Thoracic aorta (tissue), 2 donors: ENCODE results near the gene ACKR2. TPM values are rescaled to one million over a fixed set of nuclear protein-coding genes. Genes with fewer than 3 reads are reported as not detected.

Experiments
- ATAC-seq: fragments of 150-250 bp; one replicate; pipeline ENCODE4 v1.8.0; 2017; ENCODE audit warnings: low read depth; ENCODE audit not compliant: insufficient number of reproducible peaks, low FRiP score
- DNase-seq: peaks from one replicate; pipeline ENCODE4 v3.0.0-alpha.2; 2020; ENCODE audit warnings: low spot score
- H3K27ac ChIP-seq, 2 donors: fragments of 200-600 bp; sonication (generic); 1 replicate in 1 of 2; 2 replicates in 1 of 2; pipeline ENCODE4 v1.5.1; 2016; ENCODE audit warnings: mild to moderate bottlenecking in 2 of 2, moderate library complexity in 2 of 2
- H3K27me3 ChIP-seq: fragments of 200-600 bp; sonication (generic); replicated peaks from 2 replicates; pipeline ENCODE4 v1.6.0; 2016; ENCODE audit warnings: mild to moderate bottlenecking; ENCODE audit not compliant: insufficient read depth
- H3K36me3 ChIP-seq: fragments of 200-600 bp; sonication (generic); one replicate; pipeline ENCODE4 v1.5.1; 2016
- H3K4me1 ChIP-seq, 2 donors: fragments of 200-600 bp; sonication (generic); 1 replicate in 1 of 2; 2 replicates in 1 of 2; pipeline versions ENCODE4 v1.5.1 to v1.6.0; 2016; ENCODE audit warnings: low read depth in 2 of 2, mild to moderate bottlenecking in 1 of 2; ENCODE audit not compliant: control insufficient read depth in 1 of 2
- H3K4me3 ChIP-seq: fragments of 200-600 bp; sonication (generic); 2 replicates; pipeline ENCODE4 v1.5.1; 2016; ENCODE audit warnings: mild to moderate bottlenecking
- H3K9me3 ChIP-seq: fragments of 200-600 bp; sonication (generic); 2 replicates; pipeline ENCODE4 v1.5.1; 2016
- total RNA-seq, 2 donors: library from RNA; depleted of rRNA; stranded (reverse); fragments of >200 nt; gene quantifications; one replicate each; pipeline versions ENCODE4 v1.1.0 to v1.2.3, GENCODE V29; 2016
- TF ChIP-seq, protein P1 (sequence below): fragments of 200-600 bp; sonication (generic); IDR thresholded peaks from one replicate; pipeline ENCODE4 v1.5.1; 2019; ENCODE audit warnings: antibody characterized with exemption

The ACKR2 gene
- total RNA-seq, 2 donors from 2014 or later = 10.0 to 11.9 TPM

DNA sequence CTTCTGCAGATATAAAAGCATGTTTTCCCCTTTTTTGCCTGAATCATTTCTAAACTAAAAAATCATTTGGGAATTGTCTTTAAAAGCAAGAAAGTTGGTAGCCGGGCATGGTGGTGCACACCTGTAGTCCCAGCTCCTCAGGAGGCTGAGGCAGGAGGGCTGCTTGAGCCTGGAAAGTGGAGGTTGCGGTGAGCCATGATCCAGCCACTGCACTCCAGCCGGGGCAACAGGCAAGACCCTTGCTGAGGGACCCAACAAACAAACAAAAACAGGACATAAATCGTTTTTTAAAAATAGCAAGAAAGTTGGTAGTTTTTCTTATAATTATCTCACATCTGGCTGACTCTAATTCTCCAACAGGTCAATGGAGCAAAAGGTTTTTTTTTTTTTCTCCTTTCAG lies 7.5 kb upstream of the ACKR2 start:
- no peak for ATAC-seq

DNA sequence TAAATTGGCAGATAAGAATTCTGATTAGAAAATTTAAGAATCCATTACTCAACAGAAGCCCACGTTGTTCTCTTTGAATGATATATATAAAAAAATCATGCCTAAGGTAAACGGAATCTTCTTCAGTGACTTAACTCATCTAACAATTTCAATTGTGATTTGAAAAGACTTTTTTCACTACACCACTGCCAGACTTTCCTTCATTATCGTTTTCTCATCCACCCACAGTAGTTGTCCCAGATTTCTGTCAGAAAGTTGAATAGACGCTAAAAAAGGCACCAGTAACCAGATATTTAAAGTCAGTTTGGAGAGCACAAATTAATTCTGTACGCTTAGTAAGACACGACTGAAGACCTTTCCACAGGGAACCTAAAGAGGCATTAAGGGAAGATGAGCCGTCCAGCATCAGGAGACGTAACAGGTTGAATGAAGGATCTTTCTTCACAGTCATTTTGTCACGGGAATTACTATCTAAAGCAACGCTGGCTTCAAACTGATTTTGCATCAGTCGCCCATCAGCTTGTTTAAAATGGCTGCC lies 6.3 kb upstream of the ACKR2 start:
- H3K4me1 ChIP-seq = peaks cover 15 to 29% of the 10 kb centered on the region in 2 donors
- TF ChIP-seq, protein P1, sequence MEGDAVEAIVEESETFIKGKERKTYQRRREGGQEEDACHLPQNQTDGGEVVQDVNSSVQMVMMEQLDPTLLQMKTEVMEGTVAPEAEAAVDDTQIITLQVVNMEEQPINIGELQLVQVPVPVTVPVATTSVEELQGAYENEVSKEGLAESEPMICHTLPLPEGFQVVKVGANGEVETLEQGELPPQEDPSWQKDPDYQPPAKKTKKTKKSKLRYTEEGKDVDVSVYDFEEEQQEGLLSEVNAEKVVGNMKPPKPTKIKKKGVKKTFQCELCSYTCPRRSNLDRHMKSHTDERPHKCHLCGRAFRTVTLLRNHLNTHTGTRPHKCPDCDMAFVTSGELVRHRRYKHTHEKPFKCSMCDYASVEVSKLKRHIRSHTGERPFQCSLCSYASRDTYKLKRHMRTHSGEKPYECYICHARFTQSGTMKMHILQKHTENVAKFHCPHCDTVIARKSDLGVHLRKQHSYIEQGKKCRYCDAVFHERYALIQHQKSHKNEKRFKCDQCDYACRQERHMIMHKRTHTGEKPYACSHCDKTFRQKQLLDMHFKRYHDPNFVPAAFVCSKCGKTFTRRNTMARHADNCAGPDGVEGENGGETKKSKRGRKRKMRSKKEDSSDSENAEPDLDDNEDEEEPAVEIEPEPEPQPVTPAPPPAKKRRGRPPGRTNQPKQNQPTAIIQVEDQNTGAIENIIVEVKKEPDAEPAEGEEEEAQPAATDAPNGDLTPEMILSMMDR = no peak

More for the DNA sequence above, 7.5 kb upstream of the ACKR2 start:
- no peaks in the 10 kb centered on the region for H3K27me3 ChIP-seq
- H3K27ac ChIP-seq = no peak overlapping the region
- H3K36me3 ChIP-seq = no peaks in the 10 kb centered on the region
- DNase-seq = no peak
- no peaks in the 10 kb centered on the region for H3K9me3 ChIP-seq
- no peak overlapping the region for H3K4me3 ChIP-seq
- TF ChIP-seq, protein P1 = no peak
- H3K4me1 ChIP-seq = peaks cover 15 to 29% of the 10 kb centered on the region in 2 donors

DNA sequence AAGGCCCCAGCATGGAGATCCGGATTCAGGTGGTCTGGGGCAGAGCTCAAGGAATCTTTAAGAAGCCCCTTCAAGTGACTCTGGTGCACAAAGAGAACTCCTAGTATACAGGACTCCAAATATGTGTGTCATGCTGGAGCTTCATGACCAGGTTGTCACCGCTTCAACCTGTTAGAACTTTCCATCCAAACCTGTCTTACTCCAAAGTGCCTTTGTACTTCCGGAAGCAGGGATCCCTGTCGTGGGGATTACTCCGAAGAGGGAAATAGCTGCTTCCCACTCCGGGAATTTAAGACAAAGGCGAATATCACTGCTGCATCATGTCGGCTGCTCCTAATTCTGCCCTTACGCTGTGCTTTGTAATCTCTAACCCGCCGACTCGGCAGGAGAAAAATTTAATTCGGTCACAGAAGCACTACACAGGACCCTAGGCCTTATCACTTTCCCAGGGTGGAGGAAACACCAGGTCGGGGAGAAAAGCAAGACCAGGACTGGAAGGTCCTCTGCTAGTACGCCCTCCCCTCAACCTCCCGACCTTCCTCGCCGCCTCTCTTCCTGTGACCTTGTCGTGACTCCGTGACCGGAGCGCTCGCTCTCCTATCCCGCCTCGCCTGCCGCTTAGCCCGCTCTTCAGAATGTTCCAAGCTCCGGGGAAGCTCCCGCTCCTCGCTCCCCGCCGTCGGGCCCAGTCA lies 5.7 kb upstream of the ACKR2 start:
- Histone ChIP-seq H3K9me3 (no peaks in the 10 kb centered on the region), H3K27ac (peak overlapping the region; percentile 84 to 89), H3K4me1 (peaks cover 15 to 29% of the 10 kb centered on the region in 2 donors), H3K27me3 (no peaks in the 10 kb centered on the region), H3K4me3 (peak overlapping the region; percentile 89), H3K36me3 (no peaks in the 10 kb centered on the region)
- TF ChIP-seq, protein P1 = no peak
- ATAC-seq (no peak), DNase-seq (no peak)

More for the DNA sequence above, 6.3 kb upstream of the ACKR2 start:
- ATAC-seq (no peak), DNase-seq (no peak)
- H3K27me3 ChIP-seq = no peaks in the 10 kb centered on the region
- H3K36me3 ChIP-seq = no peaks in the 10 kb centered on the region
- H3K9me3 ChIP-seq = no peaks in the 10 kb centered on the region
- H3K4me3 ChIP-seq = peak overlapping the region; percentile 89
- peak overlapping the region; percentile 84 to 89 for H3K27ac ChIP-seq

DNA sequence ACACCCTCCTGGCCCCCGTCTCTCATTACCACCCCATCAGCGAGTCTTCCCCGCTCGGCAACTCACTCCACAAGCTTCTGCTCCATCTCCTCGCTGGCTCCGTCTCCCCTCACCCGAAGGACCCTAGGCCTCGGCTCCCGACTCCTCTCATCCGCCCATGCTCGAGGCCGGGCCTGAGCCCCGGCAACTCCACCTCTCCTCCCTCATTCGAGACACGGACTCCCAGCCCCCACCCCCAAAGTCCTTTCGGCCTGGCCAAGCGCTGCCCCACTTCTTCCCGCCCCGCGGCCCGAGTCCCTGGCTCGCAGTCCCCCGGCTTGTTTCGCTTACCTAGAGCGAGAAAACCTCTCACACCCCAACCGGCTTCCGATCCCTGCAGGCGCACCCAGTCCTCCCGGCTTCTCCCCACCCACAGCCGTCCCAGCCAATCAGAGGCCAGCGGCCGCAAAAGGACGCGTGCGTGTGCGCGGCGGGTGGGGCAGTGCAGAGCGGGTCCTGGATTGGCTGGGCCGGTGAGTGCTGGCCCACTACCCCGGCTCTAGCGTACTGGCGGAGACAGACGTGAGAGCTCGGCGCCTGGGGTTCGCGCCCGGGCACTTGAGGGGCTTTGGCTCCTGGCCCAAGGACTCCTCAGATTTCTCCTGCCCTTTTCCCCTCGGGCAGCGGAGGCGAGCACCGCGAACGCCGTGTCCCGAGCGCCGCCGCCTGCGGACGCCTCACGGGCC lies 5.0 kb upstream of the ACKR2 start, which contains the start of gene HIGD1A:
TSS of gene HIGD1A (minus strand) at position 385 of the 725 bp plus-strand sequence. CDS start 10,237 bp downstream, outside the sequence.
- peaks cover 15 to 29% of the 10 kb centered on the region in 2 donors for H3K4me1 ChIP-seq
- no peaks in the 10 kb centered on the region for H3K27me3 ChIP-seq
- H3K9me3 ChIP-seq = no peaks in the 10 kb centered on the region
- TF ChIP-seq, protein P1 = no peak
- peak within 1 kb of the TSS; percentile 84 to 89 for H3K27ac ChIP-seq
- peak within 1 kb of the TSS; percentile 89 for H3K4me3 ChIP-seq
- peak; percentile 98 for ATAC-seq
- no peaks in the 10 kb centered on the region for H3K36me3 ChIP-seq
- peak; percentile 85 for DNase-seq

DNA sequence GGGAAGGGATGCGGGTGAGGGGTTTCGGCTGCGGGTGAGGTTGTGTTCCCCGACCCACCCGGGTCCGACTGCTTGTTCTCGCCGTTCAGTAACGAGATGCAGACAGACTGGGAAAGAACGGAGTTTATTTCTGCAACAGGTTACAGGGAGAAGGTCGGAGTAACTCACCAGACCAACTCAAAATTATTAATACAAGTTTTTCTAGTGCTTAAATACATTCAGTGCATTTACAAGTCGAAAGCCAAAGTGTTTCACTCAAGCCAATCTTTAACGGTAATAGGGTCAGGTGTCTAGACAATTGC lies 4.5 kb upstream of the ACKR2 start:
- ATAC-seq = no peak
- Histone ChIP-seq H3K9me3 (no peaks in the 10 kb centered on the region), H3K4me3 (peak overlapping the region; percentile 89), H3K4me1 (peaks cover 15 to 29% of the 10 kb centered on the region in 2 donors), H3K27me3 (no peaks in the 10 kb centered on the region), H3K36me3 (no peaks in the 10 kb centered on the region), H3K27ac (peak overlapping the region; percentile 84 to 89)
- DNase-seq = no peak
- TF ChIP-seq, protein P1 = no peak
